NCI-H446 (cell line): ENCODE results near the gene SLC8B1.
A peak's percentile ranks its signal among the peaks of the same experiment; 100 is the strongest.
"Not testable (repeated sequence)": the region's sequence is repeated elsewhere in the genome, so short reads cannot be mapped to it uniquely, and the experiment has no call there.

ENCODE experiments used
- DNase-seq, 2 experiments: peaks; one replicate each; lab custom pipeline; 2025; lab: John Stamatoyannopoulos, UW

The SLC8B1 gene

DNA sequence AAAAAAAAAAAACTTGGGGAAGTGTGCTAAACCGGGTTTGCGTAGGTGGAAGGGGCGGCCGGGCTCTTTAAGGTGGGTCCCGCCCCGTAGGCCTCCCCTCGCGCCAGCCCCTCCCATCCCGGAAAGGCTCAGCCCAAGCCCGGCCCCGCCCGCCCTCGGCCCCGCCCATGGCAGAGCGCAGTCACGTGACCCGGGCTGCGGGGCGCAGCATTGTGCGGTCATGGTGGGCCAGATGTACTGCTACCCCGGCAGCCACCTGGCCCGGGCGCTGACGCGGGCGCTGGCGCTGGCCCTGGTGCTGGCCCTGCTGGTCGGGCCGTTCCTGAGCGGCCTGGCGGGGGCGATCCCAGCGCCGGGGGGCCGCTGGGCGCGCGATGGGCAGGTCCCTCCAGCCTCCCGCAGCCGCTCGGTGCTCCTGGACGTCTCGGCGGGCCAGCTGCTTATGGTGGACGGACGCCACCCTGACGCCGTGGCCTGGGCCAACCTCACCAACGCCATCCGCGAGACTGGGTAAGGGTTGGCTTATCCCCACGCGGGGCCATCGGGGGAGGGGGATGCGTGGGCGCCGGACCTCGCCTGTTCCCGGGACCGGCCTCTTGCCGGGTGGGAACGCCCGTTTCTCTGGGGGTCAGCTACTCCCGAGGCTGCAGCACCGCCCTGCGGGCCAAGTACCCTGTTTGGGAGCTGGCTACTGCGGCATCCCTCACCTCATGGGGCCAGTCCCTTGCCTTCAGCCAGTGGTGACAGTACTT is 23.6 kb upstream of the SLC8B1 start, which contains the start of gene PLBD2:
PLBD2 (plus strand) TSS at position 207 of the 752 bp plus-strand sequence; CDS start at position 221, 14 bp downstream.
- peak; percentile 77 to 95 for DNase-seq

DNA sequence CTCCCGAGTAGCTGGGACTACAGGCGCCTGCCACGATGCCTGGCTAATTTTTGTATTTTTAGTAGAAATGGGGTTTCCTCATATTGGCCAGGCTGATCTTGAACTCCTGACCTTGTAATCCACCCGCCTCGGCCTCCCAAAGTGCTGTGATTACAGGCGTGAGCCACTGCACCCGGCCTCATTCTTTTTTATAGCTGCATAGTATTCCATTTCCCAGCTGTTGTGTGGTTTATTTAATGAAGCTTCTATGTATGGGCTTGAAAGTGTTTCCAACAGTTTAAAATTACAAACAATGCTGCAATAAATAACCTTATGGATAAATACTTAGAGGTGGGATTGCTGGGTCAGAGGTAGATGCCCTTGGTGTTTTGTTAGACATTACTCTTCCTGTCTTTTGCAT is 19.3 kb upstream of the SLC8B1 start:
- DNase-seq, result not testable (repeated sequence)

DNA sequence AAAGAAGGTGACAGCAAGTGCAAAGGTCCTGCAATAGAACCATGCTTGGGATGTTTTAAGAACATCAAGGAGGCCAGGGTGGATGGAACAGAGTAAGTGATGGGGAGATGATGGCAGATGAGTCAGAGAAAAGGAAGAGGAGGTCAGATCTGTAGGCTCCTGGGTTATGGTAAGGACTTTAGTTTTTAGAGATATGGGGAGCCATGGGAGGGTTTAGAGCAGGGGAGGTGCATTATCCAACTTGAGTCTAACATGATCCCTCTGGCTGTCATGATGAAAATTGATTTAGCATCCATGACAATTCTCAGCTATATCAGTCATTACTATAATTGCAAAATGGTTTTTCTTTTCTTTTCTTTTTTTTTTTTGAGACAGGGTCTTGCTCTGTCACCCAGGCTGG is 16.2 kb upstream of the SLC8B1 start:
- DNase-seq, result no peak

DNA sequence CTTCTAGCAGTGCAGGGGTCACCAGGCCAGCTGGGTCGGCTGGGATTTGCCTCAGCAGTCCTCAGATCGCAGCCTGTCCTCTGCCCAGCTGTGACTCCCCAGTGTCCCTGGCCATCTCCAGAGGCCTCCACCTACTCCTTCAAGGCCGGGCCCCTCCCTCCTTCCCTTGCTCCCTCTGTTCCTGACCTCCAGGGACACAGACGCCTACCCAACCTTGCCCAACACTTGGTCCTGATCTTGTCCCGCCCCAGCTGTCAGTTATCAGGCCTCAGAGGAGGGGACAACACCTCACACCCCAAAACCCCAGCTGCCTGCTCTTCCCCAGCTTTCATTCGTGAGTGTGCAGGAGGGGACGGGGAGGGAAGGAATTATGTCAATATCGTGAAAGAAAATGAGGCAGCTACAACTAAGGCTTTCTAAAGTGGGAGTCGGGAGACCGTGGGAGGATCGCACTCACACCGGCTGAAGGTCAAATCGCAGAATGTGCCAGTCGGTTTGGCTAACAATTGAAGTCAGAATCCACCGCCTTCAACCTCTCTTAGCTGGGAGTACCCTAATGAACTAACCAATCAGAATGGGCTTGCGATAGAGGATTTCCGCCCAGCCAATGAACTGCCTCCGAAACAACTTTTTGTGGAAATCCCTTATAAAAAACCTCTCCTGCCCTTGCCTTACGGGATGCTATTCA is 14.1 kb upstream of the SLC8B1 start:
- DNase-seq, result no peak

DNA sequence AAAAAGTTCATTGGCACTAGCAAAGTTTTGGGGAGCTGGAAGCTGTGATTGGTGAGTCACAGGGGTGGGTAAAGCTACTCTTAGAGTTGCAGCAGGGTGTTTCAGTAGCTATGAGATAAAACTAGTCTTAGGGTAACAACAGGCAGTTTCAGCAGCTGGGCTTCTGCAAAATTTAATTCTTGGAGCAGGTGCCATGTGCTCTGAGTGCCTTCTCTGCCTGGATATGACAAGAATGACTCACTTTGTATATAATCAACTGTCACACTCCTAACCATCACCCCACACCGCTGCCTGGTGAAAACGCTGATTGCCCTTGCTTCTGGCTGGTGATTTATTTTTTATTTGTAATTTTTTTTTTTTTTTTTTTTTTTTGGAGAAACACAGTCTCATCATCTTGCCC is 13.0 kb upstream of the SLC8B1 start:
- no peak for DNase-seq

DNA sequence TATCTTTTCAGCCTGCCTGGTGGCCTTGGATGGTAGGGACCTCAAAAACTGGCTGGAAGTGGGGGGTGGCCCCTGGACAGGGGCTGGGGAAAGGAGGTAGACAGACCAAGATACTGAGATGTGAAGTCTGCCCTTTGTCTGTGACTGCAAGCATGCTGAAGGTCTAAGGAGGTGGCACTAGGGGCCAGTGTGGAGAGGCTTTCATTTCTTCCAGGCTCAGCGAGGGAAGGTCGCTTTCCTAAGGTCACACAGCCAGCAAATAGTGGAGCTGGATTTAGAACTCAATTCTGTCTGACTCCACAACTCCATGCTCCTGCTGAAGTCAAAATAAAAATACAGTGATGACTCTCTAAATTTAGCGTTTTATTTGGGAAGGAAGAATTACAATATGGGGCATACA is 12.2 kb upstream of the SLC8B1 start:
- DNase-seq, result no peak

GRCh38 chr12:113346353-113346752 is 11.4 kb upstream of the SLC8B1 start:
- no peak for DNase-seq

- DNase-seq, result no peak
Measured at GRCh38 chr12:113345318-113345717, 10.4 kb upstream of the SLC8B1 start.

GRCh38 chr12:113341535-113341934 is 6.6 kb upstream of the SLC8B1 start:
- DNase-seq, result no peak

- DNase-seq, result no peak
Measured at GRCh38 chr12:113340061-113340460, 5.2 kb upstream of the SLC8B1 start.

GRCh38 chr12:113339540-113339939 is 4.6 kb upstream of the SLC8B1 start:
- DNase-seq, result no peak

GRCh38 chr12:113333877-113334785 is 778 bp downstream of the SLC8B1 start:
- no peak for DNase-seq

DNA sequence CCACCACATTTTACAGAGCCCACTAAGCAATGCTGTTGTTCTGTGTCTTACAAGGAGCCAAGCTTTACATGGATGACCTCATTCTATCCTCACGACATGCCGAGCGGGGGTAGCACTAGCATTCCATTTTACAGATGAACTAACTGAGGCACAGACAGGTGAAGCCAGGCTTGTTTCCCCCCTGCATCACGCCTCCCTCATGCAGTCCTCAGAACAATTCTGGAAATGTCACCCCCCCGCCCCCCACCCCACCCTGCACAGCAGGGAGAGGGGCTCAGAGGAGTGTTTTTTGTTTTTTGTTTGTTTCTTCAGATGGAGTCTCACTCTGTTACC is 1.5 kb downstream of the SLC8B1 start:
- DNase-seq, result no peak

- DNase-seq, result peak; percentile 8 to 47
Measured at GRCh38 chr12:113332688-113333417, 2.1 kb downstream of the SLC8B1 start.

- no peak for DNase-seq
Measured at GRCh38 chr12:113330505-113330904, 4.4 kb downstream of the SLC8B1 start.

DNA sequence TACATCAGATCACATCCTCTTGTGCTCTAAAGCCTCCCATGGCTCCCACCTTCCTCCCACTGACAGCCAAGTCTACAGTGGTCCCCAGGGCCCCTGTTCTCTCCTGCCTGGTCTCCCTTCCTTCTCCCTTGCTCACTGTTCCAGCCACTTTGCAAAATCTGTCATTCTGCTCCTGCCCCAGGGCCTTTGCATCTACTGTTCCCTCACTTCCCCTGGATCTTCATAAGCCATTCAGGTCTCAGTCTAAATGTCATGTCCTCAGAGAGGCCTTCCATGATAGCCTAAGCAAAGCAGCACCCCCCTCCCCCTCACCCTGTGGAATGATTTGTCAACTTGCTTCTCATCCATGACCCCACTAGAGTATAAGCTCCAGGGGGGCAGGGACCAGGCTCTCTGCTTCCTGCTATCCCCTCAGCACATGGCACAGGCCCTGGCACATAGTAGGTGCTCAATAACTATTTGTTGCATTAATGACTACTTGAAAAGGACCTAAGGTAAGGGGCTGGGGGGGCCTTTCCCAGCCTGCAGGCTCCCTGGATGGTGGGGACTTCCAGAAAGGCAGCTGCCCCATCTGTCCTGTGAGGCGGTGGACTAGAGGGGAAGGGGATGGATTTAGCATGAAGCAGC is 5.0 kb downstream of the SLC8B1 start:
- no peak for DNase-seq

DNA sequence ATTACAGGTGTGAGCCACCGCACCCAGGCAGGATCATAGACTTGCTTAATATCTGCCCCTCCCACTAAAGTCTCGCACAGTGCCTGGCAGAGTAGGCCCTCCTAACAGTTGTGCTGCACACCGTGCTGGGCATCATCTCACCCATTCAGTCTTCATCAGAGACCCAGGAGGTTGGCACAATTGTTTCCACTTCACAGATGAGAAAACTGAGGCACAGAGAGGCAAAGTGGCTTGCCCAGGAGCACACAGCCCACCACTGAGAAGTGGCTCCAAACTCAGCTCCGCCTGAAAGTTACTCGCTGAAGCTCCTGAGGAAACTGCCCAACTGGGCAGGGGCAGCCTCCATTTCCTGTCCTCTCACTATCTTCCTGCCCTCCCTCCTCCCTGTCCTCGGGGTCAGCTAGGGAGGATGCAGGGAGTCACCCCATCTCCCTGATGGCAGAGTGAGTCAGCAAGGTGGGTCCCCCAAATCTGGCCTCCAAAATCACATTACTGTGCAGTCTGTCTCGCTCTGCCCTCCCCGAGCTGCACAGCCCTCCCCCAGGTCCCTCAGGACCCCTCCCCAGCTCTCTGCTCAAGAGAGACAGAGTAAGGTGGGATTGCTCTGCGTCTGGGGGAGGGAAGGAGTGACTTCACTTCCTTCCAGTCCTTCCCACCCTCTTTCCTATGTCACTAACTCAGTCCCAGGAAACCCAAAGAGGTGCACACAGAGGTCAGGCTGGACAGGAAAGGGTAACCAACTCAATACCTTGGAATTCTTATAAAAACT is 5.7 kb downstream of the SLC8B1 start:
- no peak for DNase-seq

DNA sequence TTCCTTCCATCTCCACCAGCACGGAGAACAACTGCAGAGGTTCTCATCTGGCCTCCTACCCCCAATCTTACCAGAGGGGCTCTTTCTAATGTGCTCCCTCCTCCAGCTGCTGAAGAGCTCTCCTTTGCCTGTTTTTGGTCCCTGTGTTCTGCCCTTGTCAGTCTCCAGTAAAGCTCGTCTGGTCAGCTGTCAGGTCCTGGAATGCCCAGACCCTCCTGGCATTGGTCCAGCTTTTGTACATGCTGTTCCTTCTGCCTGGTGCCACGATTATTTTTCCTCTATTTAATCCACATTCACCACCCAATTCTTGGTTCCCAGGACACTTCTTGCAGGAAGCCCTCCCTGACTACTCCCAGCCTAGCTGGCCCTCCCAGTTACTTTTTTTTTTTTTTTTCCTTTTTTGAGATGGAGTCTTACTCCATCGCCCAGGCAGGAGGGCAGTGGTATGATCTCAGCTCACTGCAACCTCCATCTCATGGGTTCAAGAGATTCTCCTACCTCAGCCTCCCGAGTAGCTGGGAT is 6.5 kb downstream of the SLC8B1 start:
- no peak for DNase-seq

DNA sequence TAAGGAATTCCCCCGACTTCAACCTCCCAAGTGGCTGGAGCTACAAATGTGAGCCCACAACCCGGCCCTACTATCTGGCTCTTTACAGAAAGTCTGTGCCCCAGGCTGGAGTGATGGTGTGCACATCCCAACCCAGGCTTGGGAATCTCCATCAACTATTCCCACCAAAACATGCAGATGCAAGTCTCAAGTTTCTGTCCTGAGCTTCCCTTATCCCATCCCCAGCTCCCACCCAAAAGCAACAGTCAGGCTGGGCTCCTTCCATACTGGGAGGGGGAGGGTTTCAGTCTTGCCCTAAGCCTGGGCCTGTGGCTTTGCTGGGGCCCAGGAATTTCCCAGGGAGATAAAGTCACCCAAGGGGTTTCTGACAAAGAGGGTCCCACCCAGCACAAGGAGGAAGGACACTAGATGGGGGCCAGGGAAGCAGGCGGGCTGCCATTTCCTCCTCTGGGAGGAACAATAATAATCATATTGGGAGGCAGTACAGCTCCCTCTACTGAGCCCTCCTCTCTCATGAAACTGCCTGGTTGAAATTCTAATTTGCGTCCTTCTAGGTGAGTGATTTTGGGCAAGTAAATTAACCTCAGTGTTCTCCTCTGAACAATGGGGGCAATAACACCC is 8.0 kb downstream of the SLC8B1 start:
- DNase-seq, result no peak

DNA sequence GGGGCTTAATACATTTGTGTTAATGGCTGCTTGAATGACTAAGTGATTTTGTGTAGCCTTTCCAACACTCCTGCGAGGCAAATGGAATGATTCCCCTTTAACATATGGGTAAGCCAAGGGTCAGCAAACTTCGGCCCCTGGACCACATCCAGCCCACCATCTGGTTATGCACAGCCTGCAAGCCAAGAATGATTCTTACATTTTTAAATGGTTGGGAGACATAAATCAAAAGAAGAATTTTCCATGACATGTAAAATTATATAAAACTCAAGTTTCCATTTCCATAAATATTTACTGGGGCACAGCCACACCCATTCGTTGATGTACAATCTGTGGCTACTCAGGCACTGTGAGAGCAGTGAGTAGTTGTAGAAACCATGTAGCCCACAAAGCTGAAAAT is 9.0 kb downstream of the SLC8B1 start:
- DNase-seq, result peak in 1 of 2 experiments; percentile 50
